ENCODE results near the gene MREG.
"Not testable (repeated sequence)": the region's sequence is repeated elsewhere in the genome, so short reads cannot be mapped to it uniquely, and the experiment has no call there.

MREG gene

DNA sequence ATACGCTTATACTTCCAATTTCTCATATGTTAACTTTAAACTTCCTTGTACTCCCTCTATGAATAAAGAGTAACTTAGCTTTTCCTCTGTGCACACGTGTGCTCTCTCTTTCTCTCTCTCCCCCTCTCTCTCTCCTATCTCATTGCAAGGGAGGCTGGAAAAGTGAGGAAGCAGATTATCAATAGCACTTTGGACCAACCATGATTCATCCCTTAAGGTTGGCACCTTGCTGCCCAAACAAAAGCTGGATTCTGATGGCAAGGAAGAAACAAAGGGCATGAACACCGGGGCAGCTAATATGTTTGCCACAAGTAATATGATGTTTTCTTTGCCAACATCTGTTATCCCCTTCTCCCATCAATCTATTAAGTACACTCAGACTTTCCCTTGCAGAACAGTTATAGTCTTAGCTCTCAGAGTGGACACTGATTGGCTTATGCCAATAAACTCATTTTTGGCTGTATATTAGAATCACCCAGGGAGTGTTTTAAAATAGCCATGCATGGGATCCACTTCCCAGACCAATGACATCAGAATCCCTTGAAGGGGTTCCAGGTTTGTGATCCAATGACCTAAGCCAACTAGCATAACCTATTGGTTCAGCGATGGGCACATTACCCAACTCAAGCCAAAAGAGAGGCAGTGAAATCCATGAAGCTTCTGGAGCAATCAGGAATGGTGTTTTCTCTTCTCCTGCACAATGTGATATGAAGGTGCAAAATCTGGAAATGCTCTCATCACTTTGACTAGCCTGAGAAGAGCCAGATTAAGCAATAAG is 60.3 kb downstream of the MREG start:
- no peak for DNase-seq

DNA sequence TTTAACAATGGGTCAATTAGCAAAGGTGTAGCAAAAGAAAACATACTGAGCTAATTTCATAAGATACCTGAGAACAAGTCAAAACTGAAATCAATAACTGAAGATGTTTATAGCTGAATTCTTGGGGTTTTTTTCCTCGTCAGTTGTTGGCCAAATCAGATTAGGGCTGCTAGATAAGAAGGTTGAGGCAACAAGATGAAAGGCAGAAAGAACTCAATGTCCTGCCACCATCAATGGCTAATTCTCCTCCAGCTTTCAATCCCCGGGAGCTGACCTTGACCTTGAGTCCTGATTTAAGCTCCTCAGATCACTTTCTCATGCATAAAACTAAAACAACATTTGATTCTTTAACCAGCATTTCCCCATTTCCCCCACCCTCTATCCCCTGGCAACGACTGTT is 61.8 kb downstream of the MREG start:
- no peak for DNase-seq

DNA sequence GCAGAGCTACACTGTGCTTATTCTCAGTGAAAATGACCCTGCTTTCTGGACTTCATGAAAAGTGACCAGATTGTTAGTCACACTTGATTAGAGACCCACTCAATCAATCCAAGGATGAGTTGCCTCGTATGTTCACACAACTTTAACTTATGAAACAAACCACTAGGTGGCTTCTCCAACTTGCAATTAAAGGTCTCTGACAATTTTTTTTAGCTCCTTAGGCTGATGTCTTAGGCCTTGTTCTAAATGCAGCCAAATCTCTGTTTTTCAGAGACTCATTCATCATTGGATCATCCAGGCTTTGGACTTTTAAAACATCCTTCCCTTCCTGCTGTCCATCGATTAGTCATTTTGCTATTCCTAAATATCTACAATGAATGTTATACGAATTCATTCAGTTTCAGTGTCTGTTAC is 63.4 kb downstream of the MREG start:
- DNase-seq, result no peak

DNA sequence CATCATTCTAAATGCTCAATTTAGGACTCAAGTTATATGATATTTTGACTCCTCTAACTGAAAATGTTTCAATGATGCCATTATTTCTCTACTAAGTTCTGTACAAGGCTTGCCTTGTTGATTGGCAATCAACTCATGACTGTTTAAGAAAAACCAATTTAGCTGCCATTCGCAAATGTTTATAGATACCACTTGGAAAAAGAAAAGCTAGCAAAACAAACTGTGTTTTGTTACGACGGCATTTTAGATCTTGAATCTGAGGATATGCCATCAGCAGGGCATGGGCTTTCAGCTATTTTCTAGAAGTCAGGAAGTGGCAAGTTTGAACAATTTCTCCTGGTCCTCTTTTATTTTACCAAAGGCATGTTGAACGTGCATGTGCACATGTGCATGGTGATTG is 65.3 kb downstream of the MREG start:
- no peak for DNase-seq

DNA sequence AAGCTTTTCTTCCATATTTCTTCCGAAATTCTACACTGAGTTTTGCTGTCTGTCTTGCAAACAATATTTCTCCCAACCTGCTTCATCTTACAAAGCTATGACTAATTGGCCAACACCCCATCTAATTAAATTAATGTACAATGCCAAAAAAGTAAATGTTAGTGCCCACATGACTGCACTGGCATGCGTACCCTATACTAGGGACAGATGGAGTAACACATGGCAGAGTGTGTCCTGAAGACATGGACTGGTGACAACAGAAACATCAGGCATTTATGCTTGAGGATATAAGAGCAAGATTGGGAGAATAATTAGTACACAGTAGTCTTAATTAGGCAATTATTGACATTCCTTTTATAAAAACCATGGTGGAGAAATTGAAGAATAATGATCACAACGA is 66.8 kb downstream of the MREG start:
- DNase-seq, result no peak

DNA sequence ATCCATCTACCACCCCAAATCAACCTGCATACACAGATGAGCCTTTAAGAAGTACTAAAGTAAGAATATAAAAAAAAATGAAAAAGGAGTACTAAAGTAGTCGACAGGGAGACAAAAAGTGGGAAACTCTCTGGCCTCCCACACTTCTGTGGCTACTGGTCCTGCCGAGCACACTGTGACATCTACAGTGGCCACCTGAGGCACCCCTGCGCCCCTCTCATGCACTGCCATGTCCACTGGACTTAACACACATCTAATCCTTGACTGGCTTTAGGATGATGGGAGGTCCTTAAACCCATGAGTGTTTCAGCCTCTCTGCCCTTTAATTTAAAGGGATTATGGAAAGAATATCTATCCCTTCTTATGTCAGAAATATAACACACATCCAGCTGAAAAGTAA is 71.2 kb downstream of the MREG start:
- DNase-seq, result no peak

DNA sequence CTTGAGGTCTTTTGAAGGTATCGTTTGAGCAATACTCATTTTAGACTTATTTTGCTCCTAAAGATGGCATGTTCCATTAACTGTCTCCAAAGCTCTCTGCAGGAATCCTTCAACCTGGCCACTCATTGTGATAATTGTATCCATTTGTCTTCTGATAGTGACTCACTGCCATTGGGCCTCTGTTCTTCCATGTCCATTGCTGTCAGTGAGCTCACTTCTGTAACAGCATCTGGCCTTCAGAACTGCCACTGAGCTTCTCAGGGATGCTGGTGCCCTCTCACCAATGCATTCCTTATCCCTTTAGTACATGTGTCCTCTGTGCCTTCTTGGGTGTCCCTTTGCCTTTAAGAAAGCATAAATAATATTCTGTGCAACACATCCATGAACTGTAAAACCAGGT is 71.6 kb downstream of the MREG start:
- DNase-seq, result no peak

DNA sequence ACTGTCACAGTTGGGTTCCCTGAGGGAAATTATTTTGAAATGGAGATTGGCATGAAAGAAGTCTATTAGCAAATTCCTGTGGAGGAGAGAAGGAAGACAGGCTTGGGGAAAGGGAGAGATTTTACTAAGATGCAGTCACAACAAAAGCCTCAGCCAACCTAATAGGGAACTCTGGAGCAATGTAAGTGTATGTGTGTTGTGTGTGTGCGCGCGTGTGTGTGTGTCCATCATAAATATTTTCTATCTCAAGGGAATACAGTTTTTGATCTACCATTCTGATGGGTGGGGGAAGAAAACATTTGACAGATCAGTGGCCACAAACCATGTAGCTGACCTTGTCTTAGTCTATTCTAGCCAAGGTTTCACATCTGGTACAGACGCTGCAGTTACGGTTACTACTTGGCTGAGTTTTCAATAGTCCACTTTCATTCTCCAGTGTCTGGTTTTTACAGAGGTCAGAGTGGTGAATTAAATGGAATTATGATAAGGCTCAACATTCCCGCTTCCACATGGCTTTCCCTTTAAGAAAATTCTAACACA is 72.6 kb downstream of the MREG start:
- no peak for DNase-seq

DNA sequence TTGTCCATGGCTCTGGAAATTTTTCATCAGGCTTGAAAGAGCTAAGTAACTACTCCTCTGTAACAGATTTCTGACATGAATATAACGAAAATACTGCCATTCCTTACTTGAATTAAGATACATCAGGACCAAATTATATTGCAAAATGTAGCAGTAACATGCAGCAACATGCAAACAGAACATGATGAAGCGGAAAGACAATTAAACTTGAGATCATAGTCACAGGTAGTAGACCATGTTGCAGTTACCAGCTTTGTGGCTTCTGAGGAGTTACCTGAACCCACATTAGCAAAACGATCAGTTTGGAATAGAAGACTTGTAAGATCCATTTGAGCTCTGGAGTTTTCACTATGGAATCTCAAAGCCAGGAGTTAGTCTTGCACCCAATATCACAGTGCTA is 76.2 kb downstream of the MREG start:
- no peak for DNase-seq

DNA sequence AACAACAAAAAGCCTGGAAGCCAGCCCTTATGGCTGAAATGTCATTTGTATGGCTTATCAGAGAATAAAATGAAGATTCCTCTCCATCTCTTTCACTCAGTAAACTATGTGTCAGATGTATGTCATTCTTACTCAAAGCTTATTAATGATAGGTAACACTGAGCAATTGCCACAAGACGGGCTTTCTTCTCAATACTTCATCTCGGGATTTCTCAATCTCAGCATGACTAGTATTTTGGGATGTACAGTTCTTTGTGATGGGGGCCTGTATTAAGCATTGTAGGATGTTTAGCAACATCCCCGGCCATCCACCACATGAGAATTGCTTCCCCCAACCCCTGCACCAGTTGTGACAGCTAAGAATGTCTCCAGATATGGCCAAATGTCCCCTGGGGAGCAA is 80.2 kb downstream of the MREG start:
- DNase-seq, result no peak

DNA sequence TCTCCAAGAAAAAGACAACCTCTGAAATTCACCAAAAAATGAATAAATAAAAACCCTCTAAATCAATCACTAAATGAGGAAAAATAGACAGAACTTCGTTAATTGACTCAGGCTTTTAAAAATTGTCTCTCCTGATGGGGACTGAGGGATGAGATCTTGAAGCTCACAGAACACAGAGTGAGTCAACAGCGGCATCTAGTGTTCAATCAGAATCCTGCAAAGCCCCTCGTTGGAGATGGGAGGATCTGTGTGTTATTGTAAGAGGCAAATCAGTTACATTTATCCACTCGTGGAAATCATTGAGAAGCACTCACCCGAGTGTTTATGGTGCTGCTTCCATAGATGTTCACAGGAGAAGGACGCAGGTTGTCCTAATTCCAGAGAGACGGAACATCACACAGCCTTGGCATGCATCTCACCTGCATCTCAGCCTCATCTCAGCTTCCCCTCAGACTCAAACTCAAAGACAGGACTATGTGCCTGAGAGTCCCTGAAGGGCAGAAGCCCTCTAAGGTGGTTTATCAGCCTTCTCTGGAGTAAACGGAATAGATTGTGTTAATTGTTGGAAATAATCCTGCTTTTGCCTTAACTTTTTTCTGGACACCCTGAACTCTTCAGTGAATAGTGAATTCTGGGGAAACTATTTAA is 82.0 kb downstream of the MREG start:
- peak; percentile 61 for DNase-seq

DNA sequence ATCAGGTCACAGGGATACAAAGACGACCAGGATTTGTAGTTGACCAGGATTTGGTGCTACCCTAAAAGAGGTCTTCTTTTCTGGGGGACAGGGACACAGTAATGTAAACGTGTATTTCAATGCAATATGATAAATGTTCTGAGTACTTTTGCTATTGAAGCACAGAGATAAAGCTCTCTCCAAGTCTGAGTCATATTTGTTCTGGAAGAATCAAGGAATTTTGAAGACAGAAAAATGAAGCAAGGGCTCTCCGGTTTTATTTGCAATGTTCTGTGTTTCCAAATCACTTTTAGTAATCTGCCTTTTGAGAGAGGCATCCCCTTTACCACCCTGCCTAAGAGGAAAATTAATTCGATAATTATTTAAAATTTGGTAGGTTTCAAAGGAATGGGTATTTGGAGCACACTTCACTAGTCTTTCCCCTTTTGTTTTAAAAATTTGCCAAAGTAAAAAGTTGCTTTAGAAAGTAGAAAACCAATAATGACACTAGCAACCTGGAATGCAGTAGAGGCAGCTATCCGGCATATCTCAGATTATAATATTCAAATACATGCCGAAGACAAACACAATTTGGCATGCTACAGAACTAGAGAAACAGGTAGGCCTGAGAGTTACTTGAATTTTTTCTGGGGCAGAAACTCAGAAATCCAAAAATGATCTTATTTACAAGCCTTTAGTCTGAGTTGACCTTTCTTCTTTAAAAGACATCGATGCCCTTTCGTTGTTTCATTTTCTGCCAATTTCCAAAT is 82.7 kb downstream of the MREG start:
- DNase-seq, result no peak

DNA sequence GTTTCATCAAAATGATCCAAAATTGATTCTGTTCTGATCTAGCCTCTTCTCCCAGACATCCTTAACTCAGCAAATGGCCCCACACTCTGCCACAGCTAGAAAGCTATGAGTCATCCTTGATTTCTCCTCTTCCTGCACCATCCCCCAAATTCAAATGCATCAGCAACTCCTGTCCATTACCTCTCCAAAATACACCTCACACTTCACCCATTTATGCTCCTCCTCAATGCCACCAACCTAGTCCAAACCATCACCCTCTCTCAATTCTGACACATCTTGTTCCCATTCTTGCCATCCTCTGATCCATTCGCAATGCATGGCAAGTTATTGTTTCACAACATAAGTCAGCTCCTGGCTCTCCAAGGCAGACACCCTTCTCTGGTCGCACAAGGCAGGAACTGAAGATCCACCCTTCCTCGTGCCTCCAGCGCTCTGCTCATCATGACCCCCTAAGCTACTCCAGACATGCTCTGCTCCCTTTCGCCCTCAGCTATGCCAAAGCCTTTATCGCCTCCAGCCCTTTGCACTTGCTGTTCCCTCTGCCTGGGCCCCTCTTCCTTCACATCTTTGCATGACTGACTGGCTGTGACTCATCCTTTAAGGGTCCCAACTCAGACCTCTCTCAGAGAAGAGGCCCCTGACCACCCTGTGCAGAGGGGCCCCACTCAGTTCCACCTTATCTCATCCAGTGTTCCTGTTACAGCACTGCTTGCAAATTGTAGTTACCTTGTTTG is 83.6 kb downstream of the MREG start:
- no peak for DNase-seq

DNA sequence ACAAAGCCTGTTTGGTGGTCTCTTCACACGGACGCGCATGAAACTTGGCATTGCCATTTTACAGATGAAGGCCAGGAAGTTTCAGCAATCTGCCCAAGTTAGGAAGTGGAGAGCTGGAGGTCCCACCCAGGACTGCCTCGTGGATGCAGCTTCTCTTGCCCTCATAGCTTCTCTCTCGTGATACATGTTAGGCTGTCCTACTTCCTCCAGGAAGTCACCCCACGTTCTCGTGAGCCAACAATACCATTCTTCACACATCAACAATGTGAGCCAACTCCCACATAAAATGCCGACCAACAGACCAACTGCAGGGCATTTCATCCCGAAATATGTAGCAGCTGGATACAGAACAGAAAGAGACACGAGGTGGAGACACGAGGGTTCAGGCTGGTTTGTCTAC is 85.3 kb downstream of the MREG start:
- no peak for DNase-seq

DNA sequence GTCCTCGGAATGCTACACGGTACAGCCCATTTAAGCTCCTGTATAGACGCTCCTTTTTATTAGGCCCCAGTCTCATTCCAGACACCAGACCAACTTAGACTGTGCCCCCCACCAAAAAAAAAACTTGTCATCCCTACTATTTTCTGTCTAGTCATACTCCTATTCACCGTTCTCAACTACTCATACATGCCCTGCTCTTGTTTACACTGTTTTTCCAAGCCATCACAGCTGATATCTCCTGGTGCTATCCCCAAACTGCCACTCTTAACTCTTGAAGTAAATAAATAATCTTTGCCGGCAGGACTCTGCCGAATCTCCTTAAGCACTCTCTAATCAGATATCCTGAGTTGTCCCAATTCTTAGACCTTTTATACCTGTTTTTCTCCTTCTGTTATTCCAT is 86.4 kb downstream of the MREG start:
- not testable (repeated sequence) for DNase-seq

DNA sequence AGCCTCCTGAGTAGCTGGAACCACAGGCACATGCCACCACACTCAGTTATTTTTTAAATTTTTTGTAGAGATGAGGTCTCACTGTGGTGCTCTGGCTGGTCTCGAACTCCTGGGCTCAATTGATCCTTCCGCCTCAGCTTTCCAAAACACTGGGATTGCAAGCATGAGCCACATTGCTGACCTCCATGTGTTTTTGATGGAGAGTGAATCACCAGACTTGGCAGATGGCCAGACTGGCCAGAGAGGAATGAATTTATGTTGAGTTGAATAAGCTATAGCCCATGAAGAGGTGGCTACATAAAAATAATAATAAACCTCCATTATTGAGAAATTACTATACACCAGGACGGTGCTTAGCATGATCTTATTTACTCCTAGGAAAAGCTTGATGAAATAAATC is 91.5 kb downstream of the MREG start:
- DNase-seq, result no peak

DNA sequence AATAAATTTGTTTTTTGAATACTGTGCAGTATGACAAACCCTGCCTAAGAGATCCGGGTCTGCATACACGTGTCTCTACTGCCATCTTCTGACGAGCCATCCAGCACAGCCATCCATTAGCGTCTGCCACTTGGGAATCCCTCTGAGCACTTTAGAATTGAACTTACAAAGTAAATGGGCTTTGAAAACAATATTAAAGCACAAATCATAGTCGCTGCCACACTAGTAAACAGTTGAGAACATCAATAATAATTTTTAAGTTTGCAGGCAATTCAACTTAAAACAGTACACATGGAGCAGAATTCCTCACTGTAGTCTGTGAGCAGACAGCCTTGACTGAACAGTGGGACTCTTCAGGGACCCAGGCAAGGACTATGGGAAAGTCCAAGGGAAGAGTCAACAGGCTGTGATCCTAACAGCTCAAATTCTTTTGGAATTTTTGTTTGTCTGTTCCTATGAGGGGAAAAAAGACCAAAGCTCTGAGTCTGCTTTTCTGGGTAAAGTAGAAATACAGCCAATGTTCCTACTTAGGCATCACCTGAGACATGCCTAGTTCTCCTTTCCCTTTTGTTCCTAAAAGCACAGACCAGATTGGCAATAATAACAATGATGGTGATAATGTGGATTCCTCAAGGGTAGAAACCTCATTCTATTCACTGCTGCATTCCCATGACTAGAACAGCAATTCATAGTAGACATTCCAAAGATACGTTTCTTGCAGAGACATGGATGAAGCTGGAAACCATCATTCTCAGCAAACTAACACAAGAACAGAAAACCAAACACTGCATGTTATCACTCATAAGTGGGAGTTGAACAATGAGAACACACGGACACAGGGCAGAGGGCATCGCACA is 92.9 kb downstream of the MREG start:
- peak; percentile 66 for DNase-seq

DNA sequence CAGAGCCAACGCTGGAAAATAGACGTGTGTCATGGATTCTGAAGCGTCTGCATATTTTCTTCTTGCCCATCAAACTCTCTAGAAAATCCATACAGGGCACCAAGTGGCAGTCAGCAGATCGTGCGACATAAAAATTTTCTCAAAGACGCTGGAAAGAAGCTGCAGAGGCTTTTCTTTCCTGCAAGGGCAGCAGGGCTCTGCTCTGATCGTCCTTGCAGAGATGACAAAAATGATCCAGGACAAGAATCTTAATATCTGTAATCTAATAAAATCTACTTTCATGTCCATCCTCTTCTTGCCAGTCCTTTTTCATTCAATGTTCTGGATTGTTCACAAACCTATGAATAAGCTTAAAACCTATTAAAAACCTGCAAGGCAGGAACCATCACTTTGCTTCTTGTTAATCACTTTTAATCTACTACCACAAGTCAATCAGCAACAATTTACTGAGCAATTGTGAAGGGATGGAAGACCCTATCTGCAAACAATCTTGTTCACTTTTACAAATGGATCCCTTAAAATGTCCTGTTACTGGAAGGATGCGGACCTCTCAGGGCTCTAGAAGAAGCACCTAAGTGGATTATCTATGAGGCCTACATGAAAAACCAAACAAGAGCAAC is 93.6 kb downstream of the MREG start:
- DNase-seq, result no peak

DNA sequence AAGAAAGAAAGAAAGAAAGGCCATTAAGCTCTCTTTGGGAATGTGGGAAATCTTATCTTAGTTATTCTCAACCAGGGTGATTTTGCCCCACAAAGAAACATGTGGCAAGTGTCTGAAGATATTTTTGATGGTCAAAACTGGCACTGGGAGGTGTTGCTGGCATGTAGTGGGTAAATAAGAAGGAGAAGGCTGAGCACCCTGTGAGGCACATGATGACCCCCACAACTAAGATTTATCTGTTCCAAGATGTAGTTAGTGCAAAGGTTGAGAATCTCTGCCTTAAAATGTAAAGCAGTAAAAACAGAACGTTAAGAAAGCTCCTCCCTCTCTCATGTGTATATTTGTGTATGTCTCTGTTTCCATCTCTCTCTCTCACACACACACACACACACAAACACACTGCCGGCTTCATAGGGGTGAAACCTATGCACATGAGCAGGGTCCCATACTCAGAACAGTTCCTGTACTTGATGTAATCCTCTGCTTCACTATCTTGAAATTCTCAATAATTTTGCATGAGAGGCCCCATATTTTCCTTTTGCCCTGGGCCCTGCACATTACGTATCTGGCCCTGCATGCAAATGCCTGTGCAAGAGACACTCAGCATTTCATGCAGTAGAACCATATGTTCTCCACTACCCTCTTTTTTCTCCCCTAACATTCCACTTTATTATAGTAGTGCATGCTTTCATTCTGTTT is 94.3 kb downstream of the MREG start:
- DNase-seq, result no peak

DNA sequence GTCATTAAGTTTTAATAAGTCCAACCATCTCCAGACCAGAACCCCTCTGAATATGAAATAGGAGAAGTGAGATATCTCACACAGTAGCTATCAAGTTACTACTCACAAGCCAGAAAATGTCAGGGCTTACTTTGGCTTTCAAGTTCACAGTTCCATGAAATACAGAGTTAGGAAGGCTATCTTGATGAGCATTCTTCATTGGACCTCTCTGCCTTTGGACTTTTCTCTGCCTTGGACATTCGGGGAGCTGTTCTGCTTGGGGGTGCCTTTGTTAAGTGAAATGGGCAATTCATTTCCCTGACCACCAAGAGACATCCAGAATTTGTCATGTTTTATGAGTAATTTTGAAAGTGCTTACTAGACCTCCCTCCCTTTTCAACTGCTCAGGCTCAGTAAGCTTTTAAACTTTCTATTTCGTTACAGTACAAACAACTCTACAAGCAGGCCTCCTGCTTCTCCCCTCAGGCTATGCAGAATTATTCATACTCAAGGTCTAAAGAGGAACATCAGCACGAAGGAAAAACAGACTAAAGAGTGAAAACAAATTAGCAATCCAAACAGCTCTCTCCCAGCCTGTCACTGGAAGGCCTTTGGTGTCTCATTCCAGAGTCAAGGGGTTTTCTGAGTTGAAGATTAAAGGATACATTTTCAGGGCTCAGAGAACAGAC is 95.3 kb downstream of the MREG start:
- DNase-seq, result no peak
